Subcutaneous abdominal adipose tissue (tissue), 5 donors: Measurements from ENCODE around the gene RASGRF1.
A peak's percentile ranks its signal among the peaks of the same experiment; 100 is the strongest.

ENCODE experiments used
- H3K27ac ChIP-seq: one replicate; pipeline ENCODE4 v1.7.0; 2013; ENCODE audit warnings: low read depth, mild to moderate bottlenecking, inconsistent platforms, low read length, moderate library complexity
- H3K27me3 ChIP-seq, 5 donors: one replicate each; pipeline ENCODE4 v1.7.0; 2013; ENCODE audit warnings: low read length in 5 of 5, inconsistent platforms in 1 of 5; ENCODE audit not compliant: control insufficient read depth in 5 of 5, insufficient read depth in 4 of 5
- H3K36me3 ChIP-seq, 5 donors: one replicate each; pipeline ENCODE4 v1.7.0; 2013; ENCODE audit warnings: low read length in 5 of 5; ENCODE audit not compliant: control insufficient read depth in 5 of 5, insufficient read depth in 5 of 5
- H3K4me1 ChIP-seq, 5 donors: one replicate each; pipeline ENCODE4 v1.7.0; 2013; ENCODE audit warnings: low read length in 5 of 5, mild to moderate bottlenecking in 3 of 5, moderate library complexity in 1 of 5; ENCODE audit not compliant: control insufficient read depth in 5 of 5, insufficient read depth in 5 of 5
- H3K4me3 ChIP-seq, 5 donors: one replicate each; pipeline ENCODE4 v1.7.0; 2013; ENCODE audit warnings: low read length in 5 of 5, low read depth in 1 of 5
- H3K9ac ChIP-seq, 5 donors: one replicate each; pipeline ENCODE4 v1.7.0; 2013; ENCODE audit warnings: low read length in 5 of 5, mild to moderate bottlenecking in 4 of 5, moderate library complexity in 3 of 5
- H3K9me3 ChIP-seq, 5 donors: one replicate each; pipeline ENCODE4 v1.7.0; 2013; ENCODE audit warnings: low read length in 5 of 5; ENCODE audit not compliant: control insufficient read depth in 5 of 5
- donor health status: healthy.
- donor health status: healthy.
- donor health status: healthy.
- donor health status: healthy.
- donor health status: healthy.

RASGRF1 gene

DNA sequence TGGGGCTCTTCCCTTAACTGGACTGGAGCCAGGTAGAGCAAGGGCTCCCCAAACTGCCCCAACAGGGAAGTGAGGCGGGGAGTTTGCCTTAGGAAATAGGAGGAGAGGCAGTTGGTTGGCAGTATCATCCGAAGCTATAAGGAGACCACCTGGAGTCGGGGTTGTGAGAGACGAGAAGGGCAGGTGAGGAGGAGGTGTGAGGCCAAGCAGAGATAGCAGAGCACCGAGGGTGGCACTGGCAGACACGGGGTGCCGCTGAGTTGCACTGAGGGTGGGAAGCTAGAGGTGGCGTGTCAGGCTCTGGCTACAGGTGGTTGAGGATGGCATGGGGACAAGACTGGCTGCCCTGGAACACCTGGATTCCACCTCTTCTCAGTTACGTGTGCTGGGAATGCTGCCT is 17.2 kb downstream of the RASGRF1 start:
- no peak overlapping the region for H3K27ac ChIP-seq

DNA sequence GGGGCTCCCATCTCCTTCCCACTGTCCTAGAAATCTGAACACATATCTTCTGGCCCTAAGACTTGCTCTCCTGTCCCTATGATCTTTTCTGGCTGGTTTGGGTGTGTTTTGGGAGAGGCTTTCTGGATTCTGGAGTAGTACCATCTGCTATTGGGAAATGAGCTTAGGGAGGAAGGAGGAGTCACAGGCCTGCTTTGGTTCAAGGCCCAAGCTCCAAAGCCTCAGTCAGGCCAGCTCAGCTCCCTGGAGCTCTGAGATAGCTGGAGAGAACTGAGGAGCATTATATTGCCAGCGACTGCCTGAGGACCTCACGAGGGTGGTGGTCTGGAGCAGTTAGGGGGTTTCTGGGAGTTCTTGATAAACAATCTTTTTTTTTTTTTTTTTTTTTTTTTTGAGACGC is 18.7 kb downstream of the RASGRF1 start:
- no peak overlapping the region for H3K4me3 ChIP-seq
- H3K4me1 ChIP-seq, result peaks cover 4 to 25% (median 24%) of the 10 kb centered on the region in 5 donors
- H3K36me3 ChIP-seq, result no peaks in the 10 kb centered on the region
- no peaks in the 10 kb centered on the region for H3K27me3 ChIP-seq
- H3K9ac ChIP-seq, result no peak overlapping the region
- H3K9me3 ChIP-seq, result no peaks in the 10 kb centered on the region
- no peak overlapping the region for H3K27ac ChIP-seq

More for the DNA sequence above, 17.2 kb downstream of the RASGRF1 start:
- no peak overlapping the region for H3K4me3 ChIP-seq
- no peaks in the 10 kb centered on the region for H3K9me3 ChIP-seq
- H3K9ac ChIP-seq, result no peak overlapping the region
- no peaks in the 10 kb centered on the region for H3K27me3 ChIP-seq
- no peaks in the 10 kb centered on the region for H3K36me3 ChIP-seq
- H3K4me1 ChIP-seq, result peaks cover 4 to 17% (median 13%) of the 10 kb centered on the region in 5 donors

DNA sequence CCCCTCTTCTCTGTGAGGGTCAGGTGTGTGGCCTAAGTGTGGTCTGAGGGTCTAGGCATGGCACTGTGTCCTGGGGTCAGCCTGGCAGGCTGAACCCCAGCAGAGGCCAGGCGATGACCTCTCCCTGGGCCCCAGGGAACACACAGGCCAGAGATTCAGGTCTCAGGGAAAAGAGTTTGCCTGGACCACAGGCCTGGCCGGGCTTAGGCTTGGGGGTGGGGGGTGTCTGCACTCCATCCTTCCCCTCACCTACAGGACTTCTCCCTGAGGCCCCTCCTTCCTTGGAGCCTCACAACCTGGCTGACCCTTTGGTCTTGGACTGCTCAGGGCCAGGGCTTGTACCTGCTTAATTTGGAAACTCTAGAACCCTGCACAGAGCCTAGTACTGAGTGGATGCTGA is 21.8 kb downstream of the RASGRF1 start:
- no peaks in the 10 kb centered on the region for H3K36me3 ChIP-seq
- no peak overlapping the region for H3K9ac ChIP-seq
- no peaks in the 10 kb centered on the region for H3K27me3 ChIP-seq
- no peak overlapping the region for H3K4me3 ChIP-seq
- H3K4me1 ChIP-seq, result peaks cover 4 to 29% (median 26%) of the 10 kb centered on the region in 5 donors
- H3K27ac ChIP-seq, result no peak overlapping the region
- H3K9me3 ChIP-seq, result no peaks in the 10 kb centered on the region

DNA sequence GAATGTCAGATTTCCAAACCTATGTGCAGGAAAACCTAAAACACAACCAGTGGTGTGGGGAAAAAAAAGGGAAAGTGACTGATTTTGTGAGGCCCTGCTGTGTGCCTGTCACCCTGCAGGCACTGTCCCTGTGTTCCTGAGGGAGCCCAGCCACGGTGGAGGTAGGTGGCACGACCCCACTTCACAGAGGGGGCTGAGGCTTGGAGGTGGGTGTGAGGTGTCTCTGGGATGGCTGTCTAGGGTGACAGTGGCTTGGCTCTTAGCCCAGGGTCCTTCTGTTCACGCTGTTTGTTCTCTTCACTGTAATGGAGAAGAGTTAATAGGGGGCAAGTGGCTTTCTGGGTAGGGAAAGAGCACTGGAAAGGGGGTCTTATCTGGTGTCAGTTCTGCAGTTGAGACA is 22.6 kb downstream of the RASGRF1 start:
- Histone ChIP-seq H3K9me3 (no peaks in the 10 kb centered on the region), H3K4me1 (peaks cover 2 to 24% (median 20%) of the 10 kb centered on the region in 5 donors), H3K27ac (no peak overlapping the region), H3K27me3 (no peaks in the 10 kb centered on the region), H3K36me3 (no peaks in the 10 kb centered on the region), H3K9ac (no peak overlapping the region), H3K4me3 (no peak overlapping the region)

DNA sequence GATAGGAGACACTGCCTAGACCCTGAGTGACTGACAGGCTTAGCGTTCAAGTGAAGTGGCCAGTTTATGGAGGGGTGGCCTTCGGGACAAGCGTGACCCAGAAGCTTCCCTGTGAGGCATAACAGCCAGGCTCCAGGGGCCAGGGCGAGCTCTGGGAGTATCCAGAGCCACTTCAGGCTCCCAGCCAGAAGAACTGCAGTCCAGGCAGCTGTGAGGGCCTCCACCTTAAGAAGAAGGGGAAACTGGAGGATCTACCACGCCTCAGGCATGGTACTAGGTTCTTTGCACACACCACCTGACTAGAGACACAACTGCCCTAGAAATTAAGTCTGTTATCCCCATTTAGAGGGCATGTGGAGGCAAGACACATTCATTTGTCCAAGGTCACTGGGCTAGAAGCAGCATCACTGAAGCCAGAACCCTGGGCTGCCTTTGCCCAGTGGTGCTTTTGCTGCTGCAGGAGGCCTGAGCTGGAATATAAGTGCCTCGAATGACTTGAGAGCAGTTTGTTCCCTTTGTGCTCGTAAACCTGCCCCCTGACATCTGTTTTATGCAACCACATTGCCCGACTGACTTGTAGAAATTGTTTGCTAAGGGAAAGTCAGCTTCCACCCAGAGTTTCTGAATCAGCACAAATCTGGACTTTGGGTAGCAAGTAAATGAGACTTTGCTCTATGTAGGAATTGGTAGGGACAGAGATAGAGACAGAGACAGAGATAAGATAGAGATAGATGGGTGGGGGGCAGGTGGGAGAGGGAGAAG is 23.3 kb downstream of the RASGRF1 start:
- H3K9me3 ChIP-seq, result no peaks in the 10 kb centered on the region
- no peaks in the 10 kb centered on the region for H3K36me3 ChIP-seq
- H3K27me3 ChIP-seq, result no peaks in the 10 kb centered on the region
- no peak overlapping the region for H3K4me3 ChIP-seq
- H3K9ac ChIP-seq, result peak overlapping the region in 1 of 5 donors; percentile 8
- H3K4me1 ChIP-seq, result peaks cover 2 to 17% (median 17%) of the 10 kb centered on the region in 5 donors
- H3K27ac ChIP-seq, result no peak overlapping the region

DNA sequence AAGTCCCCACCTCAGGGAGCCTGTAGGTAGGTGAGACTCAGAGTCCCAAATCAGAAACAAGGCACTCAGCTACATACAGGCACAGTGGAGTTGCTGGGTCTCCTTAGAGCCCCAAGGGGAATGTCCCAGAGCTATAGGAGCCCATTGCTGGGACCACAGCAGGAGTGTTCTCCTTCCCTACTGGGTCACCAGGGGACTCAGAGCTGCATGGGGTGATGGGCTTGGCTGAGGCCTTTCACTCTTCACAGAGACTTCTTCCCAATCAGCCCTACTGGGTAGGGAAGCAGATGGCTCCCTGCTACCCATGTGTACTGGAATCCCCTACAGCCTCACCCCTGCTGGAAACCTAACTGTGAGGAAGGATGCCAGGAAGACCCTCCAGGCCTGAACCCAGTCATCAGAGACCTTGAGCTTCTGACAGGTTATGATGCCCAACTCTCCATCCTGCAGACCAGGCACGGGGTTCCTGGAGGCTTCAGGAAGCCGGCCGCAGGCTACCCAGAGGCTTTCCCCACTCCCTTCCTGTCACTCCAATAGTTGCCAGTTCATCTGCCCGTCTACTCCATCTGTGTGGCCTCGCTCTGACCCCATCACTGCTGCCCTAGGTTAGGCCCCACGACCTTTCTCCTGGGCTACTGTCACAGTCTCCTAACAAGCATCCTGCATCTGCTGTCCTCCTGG is 24.0 kb downstream of the RASGRF1 start:
- Histone ChIP-seq H3K4me3 (no peak overlapping the region), H3K27me3 (no peaks in the 10 kb centered on the region), H3K4me1 (peaks cover 2 to 13% (median 12%) of the 10 kb centered on the region in 5 donors), H3K9ac (no peak overlapping the region), H3K36me3 (no peaks in the 10 kb centered on the region), H3K9me3 (no peaks in the 10 kb centered on the region), H3K27ac (no peak overlapping the region)

DNA sequence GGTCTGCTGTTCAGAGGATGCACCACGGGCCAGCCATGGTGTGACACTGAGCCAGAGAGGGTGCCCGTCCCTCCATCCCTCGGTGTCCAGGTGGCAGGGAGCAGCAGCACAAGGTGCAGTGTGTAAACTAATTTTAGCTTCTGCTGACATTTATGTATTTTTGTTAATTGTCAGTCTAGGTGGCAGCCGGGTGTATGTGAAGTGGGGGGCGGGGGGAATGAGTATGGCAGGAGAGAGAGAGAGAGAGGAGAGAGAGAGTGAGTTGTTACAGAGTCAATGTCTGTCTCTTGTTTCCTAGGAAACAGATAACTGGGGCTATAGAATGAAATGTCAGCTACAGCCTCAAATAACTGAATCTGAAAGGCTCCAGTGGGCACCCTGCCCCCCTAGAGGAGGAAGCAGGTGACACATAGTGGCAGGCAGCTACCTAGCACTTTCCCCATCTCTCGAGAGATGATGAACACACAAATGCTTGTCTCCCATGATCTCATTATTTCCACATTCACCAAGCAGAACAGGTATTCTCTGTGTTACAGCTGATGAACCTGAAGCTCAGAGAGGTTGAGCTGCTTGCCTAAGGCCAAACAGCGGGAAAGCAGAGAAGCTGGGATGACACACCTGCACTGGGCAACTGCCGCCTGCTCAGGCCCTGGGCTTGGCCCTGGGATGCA is 24.7 kb downstream of the RASGRF1 start:
- no peaks in the 10 kb centered on the region for H3K27me3 ChIP-seq
- H3K27ac ChIP-seq, result no peak overlapping the region
- no peak overlapping the region for H3K9ac ChIP-seq
- peaks cover 0 to 13% (median 12%) of the 10 kb centered on the region in 5 donors for H3K4me1 ChIP-seq
- no peaks in the 10 kb centered on the region for H3K9me3 ChIP-seq
- no peaks in the 10 kb centered on the region for H3K36me3 ChIP-seq
- no peak overlapping the region for H3K4me3 ChIP-seq

DNA sequence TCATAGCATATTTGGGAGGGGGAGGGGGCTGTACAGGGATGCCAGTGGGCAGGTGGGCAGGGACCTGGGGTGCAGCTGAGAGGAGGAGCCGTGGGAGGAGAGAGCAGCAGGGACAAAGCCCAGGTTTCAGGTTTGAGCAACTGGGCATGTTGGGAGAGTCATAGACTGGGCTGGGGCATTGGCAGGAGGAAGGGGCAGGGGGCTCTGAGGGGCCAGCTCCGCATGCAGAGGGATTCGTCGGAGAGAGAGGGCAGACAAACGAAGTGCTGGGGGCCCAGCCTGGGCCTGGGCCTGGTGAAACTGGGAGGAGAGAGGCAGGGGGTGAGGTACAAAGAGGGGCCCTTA is 25.2 kb downstream of the RASGRF1 start:
- H3K36me3 ChIP-seq, result no peaks in the 10 kb centered on the region
- no peak overlapping the region for H3K4me3 ChIP-seq
- no peak overlapping the region for H3K27ac ChIP-seq
- peaks cover 0 to 13% (median 12%) of the 10 kb centered on the region in 5 donors for H3K4me1 ChIP-seq
- no peaks in the 10 kb centered on the region for H3K9me3 ChIP-seq
- no peaks in the 10 kb centered on the region for H3K27me3 ChIP-seq
- no peak overlapping the region for H3K9ac ChIP-seq

DNA sequence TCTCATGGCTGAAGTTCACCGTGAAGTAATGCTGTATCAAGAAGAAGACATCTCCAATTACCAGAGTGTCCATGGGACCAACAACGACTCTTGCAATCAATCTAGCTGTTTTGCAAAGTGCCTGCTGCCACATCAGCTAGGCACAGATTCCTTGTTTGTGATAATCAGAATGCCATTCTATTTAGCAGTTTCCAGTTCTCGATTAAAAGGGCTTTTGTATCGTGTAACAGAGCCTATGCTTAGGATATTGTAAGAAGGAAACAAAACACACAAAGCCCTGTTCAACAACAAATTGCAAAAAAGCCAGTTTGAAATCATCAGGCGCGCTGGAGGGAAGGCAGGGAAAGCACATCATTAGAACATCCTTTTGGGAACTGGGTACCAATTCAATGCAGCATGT is 26.1 kb downstream of the RASGRF1 start:
- Histone ChIP-seq H3K36me3 (no peaks in the 10 kb centered on the region), H3K27ac (no peak overlapping the region), H3K27me3 (peaks cover 0 to 2% (median 0%) of the 10 kb centered on the region in 5 donors), H3K4me3 (no peak overlapping the region), H3K9me3 (no peaks in the 10 kb centered on the region), H3K4me1 (peaks cover 0 to 13% (median 12%) of the 10 kb centered on the region in 5 donors), H3K9ac (no peak overlapping the region)

DNA sequence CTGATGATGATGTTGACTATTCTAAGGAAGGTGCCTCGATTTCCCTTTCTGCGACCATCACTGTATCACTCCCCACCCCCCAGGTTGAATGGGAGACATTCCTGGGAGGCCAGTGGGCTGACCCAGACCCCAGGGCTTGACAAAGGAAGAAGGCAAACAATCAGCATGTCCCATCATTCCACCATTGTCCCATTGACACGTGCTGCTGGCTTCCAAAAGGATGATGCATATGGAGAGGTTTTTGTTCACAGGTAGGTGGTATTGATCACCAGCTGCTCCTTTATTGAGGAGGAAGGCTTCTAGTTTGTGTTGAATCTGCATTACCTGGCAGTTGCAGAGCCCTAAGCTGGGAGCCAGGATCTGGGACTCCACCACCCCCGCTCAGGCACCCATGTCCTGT is 30.4 kb downstream of the RASGRF1 start:
- Histone ChIP-seq H3K36me3 (no peaks in the 10 kb centered on the region), H3K4me1 (no peaks in the 10 kb centered on the region), H3K9ac (no peak overlapping the region), H3K27ac (no peak overlapping the region), H3K9me3 (no peaks in the 10 kb centered on the region), H3K4me3 (no peak overlapping the region), H3K27me3 (peaks cover 0 to 6% (median 3%) of the 10 kb centered on the region in 5 donors)
